Peyer's patch (tissue), 4 donors: ENCODE data around the gene PDCD1LG2.

ENCODE experiments used
- CTCF ChIP-seq, 6 experiments: fragments of 450-650 bp in 4 of 6; fragments of 200-600 bp in 2 of 6; sonication (generic) in 1 of 6; IDR thresholded peaks; one replicate each; pipeline ENCODE4 v1.5.1; 2017 to 2019; ENCODE audit warnings: antibody characterized with exemption in 6 of 6, mild to moderate bottlenecking in 3 of 6, moderate library complexity in 1 of 6
- POLR2A ChIP-seq, 2 donors: fragments of 450-650 bp; IDR thresholded peaks; one replicate each; pipeline ENCODE4 v1.5.1; 2017; ENCODE audit warnings: antibody characterized with exemption in 2 of 2, mild to moderate bottlenecking in 2 of 2, moderate library complexity in 2 of 2

- TF ChIP-seq POLR2A (IDR thresholded peaks at IDR 0.05), result no peak
- no peak for TF ChIP-seq CTCF (IDR thresholded peaks at IDR 0.05)
Measured at GRCh38 chr9:5571629-5572232, 61.4 kb downstream of the PDCD1LG2 start.
